ENCODE data around the gene CDK1.

The CDK1 gene

DNA sequence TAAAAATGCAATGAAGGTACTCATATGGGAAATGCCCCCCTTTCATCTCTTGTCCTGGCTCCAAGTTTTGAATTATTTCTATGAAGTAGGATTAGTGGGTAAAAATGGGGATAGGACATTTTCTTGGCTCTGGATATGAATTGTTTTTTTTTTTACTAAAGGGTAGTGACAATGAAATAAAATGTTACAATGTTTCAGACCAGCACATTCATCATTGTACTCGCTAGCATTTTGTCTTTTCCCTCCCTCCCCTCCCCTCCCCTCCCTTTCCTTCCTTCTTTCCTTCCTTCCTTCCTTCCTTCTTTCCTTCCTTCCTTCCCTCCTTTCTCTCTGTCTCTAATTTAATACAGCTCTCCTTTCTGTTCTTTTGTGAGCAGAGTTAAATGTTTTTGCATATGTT lies 64.4 kb downstream of the CDK1 start:
- DNase-seq (ENCODE audit: low read depth): no peak
- H3K4me3 ChIP-seq (ENCODE audit: low read depth, low read length): no peak overlapping the region
